Measurements from ENCODE around the gene TRIM75.
"Not testable (repeated sequence)": the region's sequence is repeated elsewhere in the genome, so short reads cannot be mapped to it uniquely, and the experiment has no call there.

The TRIM75 gene

DNA sequence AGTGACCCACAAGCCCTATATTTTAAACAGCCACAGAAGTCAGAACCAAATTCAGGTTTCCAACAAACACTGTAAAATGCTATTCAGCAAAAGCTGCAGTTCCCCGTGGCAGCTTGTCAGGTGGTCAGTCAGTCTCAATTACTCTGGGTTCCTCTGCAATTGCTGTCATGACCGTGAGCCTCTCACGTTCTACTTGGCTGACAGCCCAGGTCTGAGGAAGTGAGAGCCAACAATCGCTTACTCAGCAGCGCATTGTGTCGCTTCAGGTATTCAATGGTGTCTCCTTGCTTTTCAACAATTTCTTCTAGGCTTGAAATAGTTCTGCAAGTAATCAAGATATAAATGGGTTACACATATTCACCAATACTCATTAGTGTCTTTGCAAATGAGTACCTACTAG, 25.8 kb downstream of the TRIM75 start:
- no peak for DNase-seq

- DNase-seq: not testable (repeated sequence)
These were observed 31.1 kb downstream of the TRIM75 start for GRCh38 chr4:165084787-165085186.

DNA sequence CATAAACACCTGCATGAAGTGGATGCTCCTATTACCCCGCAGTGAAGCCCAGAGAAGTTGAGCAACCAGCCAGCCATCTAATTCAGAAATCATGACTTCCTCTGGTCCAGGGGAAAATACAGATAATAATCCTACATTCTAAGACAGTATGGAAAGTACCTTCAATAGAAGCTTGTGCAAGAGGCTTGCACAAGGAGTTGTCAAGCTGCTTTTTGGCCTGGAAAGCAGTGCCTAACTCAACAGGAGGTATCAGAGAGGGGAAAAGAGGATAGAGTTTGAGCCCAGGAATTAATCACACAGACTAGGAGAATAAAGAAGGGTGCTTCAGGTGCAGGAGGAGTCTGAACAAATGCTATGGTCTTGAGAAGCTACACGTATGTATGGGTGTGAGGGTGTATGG, 32.3 kb downstream of the TRIM75 start:
- DNase-seq: no peak

- no peak for DNase-seq
These were observed 34.7 kb downstream of the TRIM75 start for GRCh38 chr4:165088366-165088765.

DNA sequence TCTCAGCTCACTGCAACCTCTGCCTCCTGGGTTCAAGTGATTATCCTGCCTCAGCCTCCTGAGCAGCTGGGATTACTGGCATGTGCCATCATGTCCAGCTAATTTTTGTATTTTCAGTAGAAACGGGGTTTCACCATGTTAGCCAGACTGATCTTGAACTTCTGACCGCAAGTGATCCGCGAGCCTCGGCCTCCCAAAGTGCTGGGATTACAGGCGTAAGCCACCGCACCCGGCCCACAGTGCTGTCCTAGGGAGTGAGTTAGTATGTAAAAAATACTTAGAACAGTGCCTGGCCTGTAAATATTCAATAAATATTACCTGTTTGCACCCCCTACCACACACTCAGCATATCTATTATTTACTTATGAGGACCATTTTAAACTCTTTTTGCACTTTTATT, 38.5 kb downstream of the TRIM75 start:
- not testable (repeated sequence) for DNase-seq

DNA sequence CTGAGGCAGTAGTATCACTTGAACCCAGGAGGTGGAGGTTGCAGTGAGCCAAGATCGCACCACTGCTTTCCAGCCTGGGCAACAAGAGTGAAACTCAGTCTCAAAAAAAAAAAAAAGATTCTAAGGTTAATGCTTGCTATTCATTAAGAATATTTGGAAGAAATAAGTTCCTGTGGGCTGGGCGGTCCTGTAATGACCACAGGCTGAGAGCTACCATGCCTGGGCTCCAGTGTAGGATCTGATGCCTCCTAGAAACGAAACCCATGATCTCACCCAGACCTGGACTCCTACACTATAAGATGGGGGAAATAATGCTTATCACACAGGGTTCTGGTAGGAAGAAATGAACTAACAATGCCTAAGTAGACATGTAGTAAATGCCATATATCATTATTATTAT, 41.2 kb downstream of the TRIM75 start:
- no peak for DNase-seq

- no peak for DNase-seq
These were observed 41.6 kb downstream of the TRIM75 start for GRCh38 chr4:165095291-165095690.

GRCh38 chr4:165096776-165097175, 43.1 kb downstream of the TRIM75 start:
- peak; percentile 10 for DNase-seq

GRCh38 chr4:165101641-165102040, 48.0 kb downstream of the TRIM75 start:
- DNase-seq: no peak

DNA sequence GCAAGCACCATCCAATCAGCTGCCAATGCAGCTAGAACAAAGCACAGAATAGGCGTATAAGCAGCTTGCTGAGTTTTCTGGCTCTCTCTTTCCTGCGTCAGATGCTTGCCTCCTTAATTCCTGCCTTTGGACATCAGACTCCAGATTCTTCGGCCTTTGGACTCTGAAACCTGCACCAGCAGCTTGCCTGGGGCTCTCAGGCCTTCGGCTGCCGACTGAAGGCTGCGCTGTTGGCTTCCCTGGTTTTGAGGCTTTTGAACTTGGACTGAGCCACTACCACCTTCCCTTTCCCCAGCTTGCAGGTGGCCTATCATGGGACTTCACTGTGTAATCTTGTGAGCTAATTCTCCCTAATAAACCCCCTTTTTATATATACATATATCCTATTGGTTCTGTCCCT, 52.9 kb downstream of the TRIM75 start:
- no peak for DNase-seq
